Mesenchymal stem cell (in vitro differentiated cells and primary cell): ENCODE results near the gene ALDH1L1.

Experiments used
- DNase-seq: peaks from one replicate; pipeline ENCODE4 v3.0.0-alpha.2; 2013
- H2AFZ ChIP-seq: one replicate; pipeline ENCODE4 v1.6.1; 2013; ENCODE audit warnings: low read depth, mild to moderate bottlenecking, control low read depth, inconsistent platforms, low read length, moderate library complexity
- H2AK5ac ChIP-seq: 2 replicates; pipeline ENCODE4 v1.6.1; 2013; ENCODE audit warnings: low read length, moderate library complexity, mild to moderate bottlenecking, inconsistent platforms; ENCODE audit not compliant: severe bottlenecking
- H2BK120ac ChIP-seq: one replicate; pipeline ENCODE4 v1.6.1; 2013; ENCODE audit warnings: low read depth, mild to moderate bottlenecking, inconsistent platforms, low read length, moderate library complexity
- H2BK12ac ChIP-seq, 2 experiments: one replicate each; pipeline ENCODE4 v1.6.1; 2013; ENCODE audit warnings: inconsistent platforms in 2 of 2, low read length in 2 of 2, mild to moderate bottlenecking in 2 of 2, moderate library complexity in 2 of 2, control low read depth in 1 of 2
- H2BK15ac ChIP-seq: one replicate; pipeline ENCODE4 v1.6.1; 2013; ENCODE audit warnings: mild to moderate bottlenecking, low read depth, inconsistent platforms; ENCODE audit not compliant: poor library complexity, severe bottlenecking
- H2BK5ac ChIP-seq: 2 replicates; pipeline ENCODE4 v1.6.1; 2013; ENCODE audit warnings: low read depth, mild to moderate bottlenecking, low read length, control low read depth, inconsistent platforms; ENCODE audit not compliant: poor library complexity, severe bottlenecking
- H3K14ac ChIP-seq, 2 experiments: one replicate each; pipeline ENCODE4 v1.6.1; 2013; ENCODE audit warnings: inconsistent platforms in 2 of 2, low read length in 2 of 2, control low read depth in 1 of 2, mild to moderate bottlenecking in 1 of 2, moderate library complexity in 1 of 2
- H3K18ac ChIP-seq, 2 experiments: one replicate each; pipeline ENCODE4 v1.6.1; 2013; ENCODE audit warnings: inconsistent platforms in 2 of 2, low read length in 2 of 2, control low read depth in 1 of 2, low read depth in 1 of 2, mild to moderate bottlenecking in 1 of 2
- H3K23ac ChIP-seq, 2 experiments: one replicate each; pipeline ENCODE4 v1.6.1; 2013; ENCODE audit warnings: inconsistent platforms in 2 of 2, low read length in 2 of 2, mild to moderate bottlenecking in 2 of 2, moderate library complexity in 2 of 2, control low read depth in 1 of 2
- H3K27ac ChIP-seq: 2 replicates; pipeline ENCODE4 v1.5.1; 2013; ENCODE audit warnings: mild to moderate bottlenecking, moderate library complexity, low read length, control low read depth, inconsistent platforms; ENCODE audit not compliant: poor library complexity, severe bottlenecking
- H3K27me3 ChIP-seq, 2 experiments: 2 replicates each; pipeline versions ENCODE4 v1.6.1 to v1.7.0; 2013; ENCODE audit warnings: low read length in 2 of 2, mild to moderate bottlenecking in 2 of 2, moderate library complexity in 2 of 2, control low read depth in 1 of 2, inconsistent platforms in 1 of 2; ENCODE audit not compliant: control insufficient read depth in 1 of 2, insufficient read depth in 1 of 2
- H3K36me3 ChIP-seq, 2 experiments: 2 replicates each; pipeline versions ENCODE4 v1.6.1 to v1.7.0; 2013; ENCODE audit warnings: low read length in 2 of 2, control low read depth in 1 of 2, inconsistent platforms in 1 of 2, low read depth in 1 of 2, mild to moderate bottlenecking in 1 of 2; ENCODE audit not compliant: insufficient read depth in 2 of 2, control insufficient read depth in 1 of 2
- H3K4ac ChIP-seq, 2 experiments: one replicate each; pipeline ENCODE4 v1.6.1; 2013; ENCODE audit warnings: inconsistent platforms in 2 of 2, low read length in 2 of 2, mild to moderate bottlenecking in 2 of 2, moderate library complexity in 2 of 2, control low read depth in 1 of 2, low read depth in 1 of 2
- H3K4me1 ChIP-seq: 2 replicates; pipeline ENCODE4 v1.6.1; 2013; ENCODE audit warnings: low read depth, low read length, control low read depth; ENCODE audit not compliant: control insufficient read depth, insufficient read depth
- H3K4me2 ChIP-seq: 2 replicates; pipeline ENCODE4 v1.6.1; 2013; ENCODE audit warnings: low read length, mild to moderate bottlenecking, inconsistent platforms; ENCODE audit not compliant: poor library complexity, severe bottlenecking
- H3K4me3 ChIP-seq, 2 experiments: 2 replicates each; pipeline versions ENCODE4 v1.5.1 to v1.7.0; 2013; ENCODE audit warnings: low read length in 2 of 2, mild to moderate bottlenecking in 2 of 2, control low read depth in 1 of 2, low read depth in 1 of 2; ENCODE audit not compliant: insufficient read depth in 1 of 2
- H3K79me1 ChIP-seq: replicated peaks from 2 replicates; pipeline ENCODE4 v1.6.1; 2013; ENCODE audit warnings: mild to moderate bottlenecking, control low read depth, low read length, inconsistent platforms; ENCODE audit not compliant: poor library complexity, severe bottlenecking
- H3K9ac ChIP-seq: 2 replicates; pipeline ENCODE4 v1.7.0; 2013; ENCODE audit warnings: mild to moderate bottlenecking, low read length, moderate library complexity
- H3K9me3 ChIP-seq: 2 replicates; pipeline ENCODE4 v1.7.0; 2013; ENCODE audit warnings: mild to moderate bottlenecking, low read length; ENCODE audit not compliant: control insufficient read depth
- H4K8ac ChIP-seq: one replicate; pipeline ENCODE4 v1.6.1; 2013; ENCODE audit warnings: inconsistent platforms, mild to moderate bottlenecking, low read length, moderate library complexity
- H4K91ac ChIP-seq: one replicate; pipeline ENCODE4 v1.6.1; 2013; ENCODE audit warnings: mild to moderate bottlenecking, low read length, inconsistent platforms
- WGBS: methylation state at CpG from one replicate; pipeline ENCODE4 v1.1.7; 2013; ENCODE audit warnings: mixed read lengths; 5-methylcytosine and 5-hydroxymethylcytosine counted together

The ALDH1L1 gene

DNA sequence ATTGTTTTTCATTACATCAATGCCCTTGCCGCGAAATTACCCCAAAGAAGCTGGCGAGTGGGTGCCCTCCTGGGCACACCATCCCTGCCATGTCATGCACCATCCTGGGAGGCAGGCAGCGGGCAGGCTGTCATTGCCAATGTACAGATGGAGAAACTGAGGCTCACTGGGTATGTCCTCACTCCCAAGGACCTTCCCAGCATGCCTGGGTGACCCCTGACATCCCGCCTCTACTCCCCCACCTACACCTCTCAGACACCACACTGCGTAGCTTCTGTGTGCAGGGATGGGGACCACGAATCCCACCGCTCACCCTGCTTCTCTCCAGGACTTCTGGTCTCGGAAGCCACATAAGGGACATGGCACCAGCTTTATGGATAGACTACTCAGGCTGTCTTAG, 55.5 kb downstream of the ALDH1L1 start:
- H4K91ac ChIP-seq = no peak overlapping the region
- H2BK15ac ChIP-seq = no peak overlapping the region
- H3K4ac ChIP-seq = no peak overlapping the region
- H3K4me3 ChIP-seq = no peak overlapping the region
- H2BK120ac ChIP-seq = no peak overlapping the region
- 85% methylated on average over 9 of the region's 9 CpGs for WGBS
- H3K27ac ChIP-seq = no peak overlapping the region
- no peak overlapping the region for H4K8ac ChIP-seq
- no peaks in the 10 kb centered on the region for H3K79me1 ChIP-seq
- H3K4me1 ChIP-seq = peaks cover 2% of the 10 kb centered on the region
- H3K36me3 ChIP-seq = no peaks in the 10 kb centered on the region
- H2BK5ac ChIP-seq = no peak overlapping the region
- H3K14ac ChIP-seq = no peak overlapping the region
- H3K9ac ChIP-seq = no peak overlapping the region
- DNase-seq = no peak
- no peak overlapping the region for H3K23ac ChIP-seq
- H2AFZ ChIP-seq = no peak overlapping the region
- H2AK5ac ChIP-seq = no peak overlapping the region
- no peak overlapping the region for H3K18ac ChIP-seq
- H2BK12ac ChIP-seq = no peak overlapping the region
- H3K9me3 ChIP-seq = no peaks in the 10 kb centered on the region
- no peak overlapping the region for H3K4me2 ChIP-seq
- peaks cover 11 to 70% of the 10 kb centered on the region in 2 experiments for H3K27me3 ChIP-seq

DNA sequence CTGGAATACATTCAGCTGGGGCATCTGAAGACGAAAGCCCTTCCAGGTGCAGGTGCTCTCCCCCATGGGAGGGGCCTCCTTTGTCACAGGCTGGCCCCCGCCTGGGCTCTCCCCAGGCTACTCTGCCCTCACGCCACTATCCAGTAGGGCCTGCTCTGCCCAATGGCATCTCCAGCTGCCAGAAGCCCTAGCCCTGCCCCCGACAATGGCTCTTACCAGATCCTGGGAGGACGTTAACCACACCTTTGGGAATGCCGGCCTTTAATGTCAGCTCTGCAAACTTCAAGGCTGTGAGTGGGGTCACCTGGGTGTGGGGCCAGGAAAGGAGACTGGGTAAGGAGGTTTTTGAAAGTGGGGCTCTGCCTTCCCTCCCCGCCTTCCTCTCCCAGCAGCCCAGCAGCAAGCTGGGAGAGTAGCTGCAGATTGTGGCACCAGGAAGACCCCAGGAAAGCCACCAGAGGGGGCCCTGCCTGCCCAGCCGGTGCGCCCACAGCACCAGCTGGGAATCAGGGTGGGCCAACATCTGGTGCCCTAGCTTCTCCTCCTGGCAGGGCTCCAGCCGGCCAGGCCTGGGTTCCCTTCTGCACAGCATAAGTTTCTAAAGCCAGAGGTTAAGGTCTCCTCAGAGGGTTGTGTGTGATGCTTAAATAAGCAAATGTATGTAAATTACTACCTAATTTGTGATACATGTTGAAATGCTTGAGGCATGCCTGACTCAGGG, 56.1 kb downstream of the ALDH1L1 start:
- Histone ChIP-seq H3K14ac (no peak overlapping the region), H2BK5ac (no peak overlapping the region), H3K4me1 (peaks cover 2% of the 10 kb centered on the region), H2BK15ac (no peak overlapping the region), H2AK5ac (no peak overlapping the region), H2BK120ac (no peak overlapping the region), H4K8ac (no peak overlapping the region), H3K4ac (no peak overlapping the region), H3K9ac (no peak overlapping the region), H3K9me3 (peaks cover 2% of the 10 kb centered on the region), H2AFZ (no peak overlapping the region), H3K27ac (no peak overlapping the region), H3K79me1 (no peaks in the 10 kb centered on the region), H3K4me2 (no peak overlapping the region), H3K36me3 (no peaks in the 10 kb centered on the region), H4K91ac (no peak overlapping the region), H3K4me3 (no peak overlapping the region), H3K23ac (no peak overlapping the region), H3K18ac (no peak overlapping the region), H3K27me3 (peaks cover 9 to 70% of the 10 kb centered on the region in 2 experiments), H2BK12ac (no peak overlapping the region)
- DNase-seq = no peak
- 75% methylated on average over 10 of the region's 10 CpGs for WGBS

DNA sequence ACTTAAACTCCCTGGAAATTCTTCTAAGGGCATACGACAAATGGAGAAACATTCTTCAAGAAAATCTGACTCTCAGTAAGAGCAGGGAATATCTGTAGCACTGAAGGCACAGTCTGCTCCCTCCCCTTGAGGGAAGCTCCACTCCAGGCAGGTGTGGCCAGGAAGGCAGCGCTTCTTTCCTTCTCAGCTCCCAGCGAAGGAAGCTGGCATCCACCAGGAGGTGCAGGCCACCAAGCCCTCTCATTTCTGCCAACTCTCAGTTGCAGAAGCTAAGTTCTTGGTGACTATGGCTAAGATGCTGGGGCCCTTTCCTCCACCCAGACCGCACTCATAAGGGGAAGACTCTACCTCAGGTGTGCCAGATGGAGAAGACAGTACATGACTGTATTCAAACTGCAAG, 58.8 kb downstream of the ALDH1L1 start:
- Histone ChIP-seq H2BK5ac (no peak overlapping the region), H3K4me1 (peaks cover 2% of the 10 kb centered on the region), H3K18ac (no peak overlapping the region), H2AFZ (no peak overlapping the region), H3K4me3 (no peak overlapping the region), H2BK120ac (no peak overlapping the region), H3K9ac (no peak overlapping the region), H2AK5ac (no peak overlapping the region), H3K79me1 (no peaks in the 10 kb centered on the region), H4K91ac (no peak overlapping the region), H3K27ac (no peak overlapping the region), H3K27me3 (peaks cover 6 to 68% of the 10 kb centered on the region in 2 experiments), H3K4ac (no peak overlapping the region), H4K8ac (no peak overlapping the region), H3K36me3 (no peaks in the 10 kb centered on the region), H3K14ac (no peak overlapping the region), H3K9me3 (peaks cover 2% of the 10 kb centered on the region), H3K4me2 (no peak overlapping the region), H2BK15ac (no peak overlapping the region), H2BK12ac (no peak overlapping the region), H3K23ac (no peak overlapping the region)
- no peak for DNase-seq
- 79% methylated on average over 4 of the region's 4 CpGs for WGBS

DNA sequence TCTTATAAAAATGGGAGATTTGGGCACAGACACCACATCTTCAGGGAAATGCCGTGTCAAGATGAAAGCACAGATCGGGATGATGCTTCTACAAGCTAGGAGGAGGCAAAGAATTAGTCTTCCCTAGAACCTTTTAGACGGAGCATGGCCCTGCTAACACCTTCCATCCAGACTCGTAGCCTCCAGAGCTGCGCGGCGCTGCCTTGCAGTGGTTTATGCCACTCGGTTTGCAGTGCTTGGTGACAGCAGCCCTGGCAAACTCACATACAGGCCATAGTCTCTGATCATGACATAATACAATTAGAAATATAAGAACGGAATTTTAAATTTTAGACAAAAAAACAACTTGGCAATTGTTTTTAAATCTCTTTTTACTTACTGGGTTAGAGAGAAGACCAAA, 59.3 kb downstream of the ALDH1L1 start:
- no peaks in the 10 kb centered on the region for H3K36me3 ChIP-seq
- H3K4ac ChIP-seq = no peak overlapping the region
- no peak overlapping the region for H3K4me2 ChIP-seq
- no peak overlapping the region for H3K23ac ChIP-seq
- no peak overlapping the region for H2BK12ac ChIP-seq
- WGBS = 84% methylated on average over 8 of the region's 9 CpGs
- no peak overlapping the region for H4K91ac ChIP-seq
- H4K8ac ChIP-seq = no peak overlapping the region
- no peak overlapping the region for H3K14ac ChIP-seq
- H3K27me3 ChIP-seq = peaks cover 4 to 66% of the 10 kb centered on the region in 2 experiments
- H3K18ac ChIP-seq = no peak overlapping the region
- no peaks in the 10 kb centered on the region for H3K79me1 ChIP-seq
- H2AK5ac ChIP-seq = no peak overlapping the region
- DNase-seq = no peak
- no peak overlapping the region for H3K27ac ChIP-seq
- H3K9ac ChIP-seq = no peak overlapping the region
- H2BK5ac ChIP-seq = no peak overlapping the region
- H2BK15ac ChIP-seq = no peak overlapping the region
- no peak overlapping the region for H2BK120ac ChIP-seq
- no peak overlapping the region for H3K4me3 ChIP-seq
- H3K4me1 ChIP-seq = peaks cover 2% of the 10 kb centered on the region
- H2AFZ ChIP-seq = no peak overlapping the region
- peaks cover 2% of the 10 kb centered on the region for H3K9me3 ChIP-seq
